Activated naive CD8-positive, alpha-beta T cell treated with anti-CD3 and anti-CD28 coated beads, Interleukin-2, amount 50 U/mL, for 24 hours (primary cell): ENCODE measurements around the gene OPN1SW.

Source experiments
- ATAC-seq: fragments of 150-1000 bp; cut with Tn5 transposase; one replicate; pipeline ENCODE4 v1.10.0; 2021
- DNase-seq: peaks from one replicate; pipeline ENCODE4 v3.0.0; 2021
- H3K27ac Mint-ChIP-seq: one replicate; pipeline ENCODE4 v1.8.0; 2021; ENCODE audit warnings: mild to moderate bottlenecking, mixed read lengths
- H3K27me3 Mint-ChIP-seq: one replicate; pipeline ENCODE4 v1.8.0; 2021; ENCODE audit warnings: mixed read lengths
- H3K36me3 Mint-ChIP-seq: one replicate; pipeline ENCODE4 v1.8.0; 2021; ENCODE audit warnings: low read depth, mixed read lengths
- H3K4me1 Mint-ChIP-seq: one replicate; pipeline ENCODE4 v1.8.0; 2021; ENCODE audit warnings: mixed read lengths
- H3K4me3 Mint-ChIP-seq: one replicate; pipeline ENCODE4 v1.8.0; 2021; ENCODE audit warnings: mild to moderate bottlenecking, moderate library complexity, mixed read lengths
- H3K9me3 Mint-ChIP-seq: one replicate; pipeline ENCODE4 v1.8.0; 2021; ENCODE audit warnings: mixed read lengths

OPN1SW gene, protein sequence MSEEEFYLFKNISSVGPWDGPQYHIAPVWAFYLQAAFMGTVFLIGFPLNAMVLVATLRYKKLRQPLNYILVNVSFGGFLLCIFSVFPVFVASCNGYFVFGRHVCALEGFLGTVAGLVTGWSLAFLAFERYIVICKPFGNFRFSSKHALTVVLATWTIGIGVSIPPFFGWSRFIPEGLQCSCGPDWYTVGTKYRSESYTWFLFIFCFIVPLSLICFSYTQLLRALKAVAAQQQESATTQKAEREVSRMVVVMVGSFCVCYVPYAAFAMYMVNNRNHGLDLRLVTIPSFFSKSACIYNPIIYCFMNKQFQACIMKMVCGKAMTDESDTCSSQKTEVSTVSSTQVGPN

DNA sequence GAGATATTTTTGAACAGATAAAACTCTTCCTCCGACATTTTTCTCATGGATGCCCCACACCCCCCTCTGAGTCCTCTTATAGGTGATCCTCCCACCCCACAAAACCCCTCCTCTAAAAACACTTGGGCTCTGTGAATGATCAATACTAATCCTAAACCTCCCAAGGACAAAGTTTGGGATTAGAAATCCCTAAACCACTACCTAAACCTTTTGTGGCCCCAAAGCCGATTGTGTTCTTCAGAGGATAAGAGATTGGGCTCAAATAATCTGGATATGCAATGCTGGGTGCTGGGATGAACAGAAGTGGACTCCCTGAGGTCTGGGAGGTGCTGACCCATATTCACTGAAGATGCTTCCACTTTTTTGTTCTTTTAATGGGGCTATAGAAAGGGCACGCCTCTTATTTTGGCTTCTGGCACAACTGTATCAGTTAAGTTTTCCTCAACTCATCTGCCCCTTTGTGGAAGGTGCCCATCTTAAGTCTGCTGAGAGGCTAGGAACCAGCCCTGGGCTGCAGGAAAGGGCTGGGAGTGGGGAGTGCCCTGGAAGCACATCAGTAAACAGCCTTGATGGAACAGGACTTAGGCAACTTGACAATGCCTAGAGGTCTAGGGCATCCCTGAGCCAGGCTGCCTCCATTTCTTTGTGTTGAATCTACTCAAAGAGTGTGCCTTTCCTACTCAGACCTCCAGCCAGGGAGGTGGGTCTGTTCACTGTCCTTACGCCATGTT lies at the start of gene OPN1SW:
OPN1SW (minus strand) TSS at position 51 of the 731 bp plus-strand sequence; CDS start at position 38, 13 bp downstream.
- Mint-ChIP-seq H3K4me3 (no peak within 1 kb of the TSS), H3K4me1 (peaks cover 20% of the 10 kb centered on the region), H3K27ac (no peak within 1 kb of the TSS), H3K36me3 (peaks cover 42% of the 10 kb centered on the region), H3K27me3 (no peaks in the 10 kb centered on the region), H3K9me3 (peaks cover 16% of the 10 kb centered on the region)
- ATAC-seq: no peak
- no peak for DNase-seq

DNA sequence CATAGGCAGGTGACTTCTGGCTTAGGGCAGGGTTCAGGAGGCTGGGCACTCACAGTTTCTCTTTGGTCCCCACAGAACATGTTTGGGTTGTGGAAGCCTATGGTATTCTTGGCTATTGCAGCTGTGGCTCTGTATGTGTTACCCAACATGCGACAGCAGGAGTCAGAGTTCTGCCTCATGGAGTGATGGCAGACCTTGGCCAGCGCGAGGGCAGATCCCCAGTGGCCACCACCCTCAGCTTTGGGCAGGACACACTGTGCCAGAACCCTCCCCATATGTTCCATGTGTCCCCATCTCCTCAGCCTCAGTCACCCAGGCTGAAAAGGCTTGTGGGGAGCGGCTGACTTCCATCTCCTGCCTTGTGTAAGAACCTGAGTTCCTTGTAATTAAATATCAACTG lies 46.1 kb upstream of the OPN1SW start:
- Mint-ChIP-seq H3K4me3 (no peak overlapping the region), H3K36me3 (no peaks in the 10 kb centered on the region), H3K4me1 (peaks cover 8% of the 10 kb centered on the region), H3K9me3 (no peaks in the 10 kb centered on the region), H3K27me3 (no peaks in the 10 kb centered on the region), H3K27ac (no peak overlapping the region)
- DNase-seq: no peak
- no peak for ATAC-seq

DNA sequence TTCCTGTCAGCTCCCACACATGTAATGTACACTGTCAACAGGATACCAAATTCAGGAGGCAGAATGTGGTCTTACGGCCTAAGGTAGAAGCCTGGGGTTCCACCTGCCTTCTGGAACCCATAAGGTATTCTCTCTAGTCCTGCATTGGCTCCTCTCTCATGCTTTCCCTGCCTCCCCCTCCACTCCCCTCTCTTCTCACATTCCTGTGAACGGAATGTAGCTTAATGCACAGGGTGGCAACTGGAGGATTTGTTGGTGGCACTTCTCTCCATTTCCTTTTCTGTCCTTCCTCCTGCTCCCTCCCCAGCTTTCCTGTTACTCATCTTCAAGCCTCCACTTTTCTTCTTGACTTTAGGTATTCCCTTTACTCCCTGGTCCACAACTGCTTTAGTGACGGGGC lies 43.1 kb upstream of the OPN1SW start:
- Mint-ChIP-seq H3K4me1 (peaks cover 8% of the 10 kb centered on the region), H3K4me3 (no peak overlapping the region), H3K9me3 (no peaks in the 10 kb centered on the region), H3K27ac (no peak overlapping the region), H3K36me3 (no peaks in the 10 kb centered on the region), H3K27me3 (no peaks in the 10 kb centered on the region)
- DNase-seq (no peak), ATAC-seq (no peak)

DNA sequence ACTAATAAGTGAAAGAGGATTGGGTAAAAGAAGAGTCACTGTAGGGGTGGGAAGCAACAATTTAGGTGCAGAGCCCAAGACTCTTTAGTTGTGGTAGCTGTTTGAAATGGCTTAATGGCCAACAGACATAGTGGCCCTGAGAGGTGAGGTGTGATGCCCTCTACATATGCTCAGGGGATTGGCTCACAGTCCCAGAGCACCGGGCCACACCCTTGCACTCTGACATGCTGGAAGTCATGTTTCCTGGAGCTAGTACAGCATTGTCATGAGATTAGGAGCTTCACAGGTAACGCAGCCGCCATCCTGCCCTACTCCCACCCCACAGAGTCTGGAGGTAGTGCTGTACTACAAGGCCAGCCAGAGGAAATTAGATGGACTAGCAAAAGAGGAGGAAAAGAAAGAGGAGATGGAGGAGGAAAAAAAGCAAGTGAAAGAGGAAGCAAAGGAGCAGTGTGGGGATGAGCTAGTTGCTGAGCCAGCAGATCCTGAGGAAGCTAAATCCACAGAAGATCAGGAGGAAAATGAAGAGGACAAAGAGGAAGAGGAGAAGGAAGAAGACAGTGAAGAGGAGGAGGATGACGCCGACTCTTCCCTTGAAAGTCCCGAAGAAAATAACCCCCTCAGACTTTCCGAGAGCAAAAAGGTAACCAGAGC lies 39.8 kb upstream of the OPN1SW start:
- no peaks in the 10 kb centered on the region for H3K27me3 Mint-ChIP-seq
- no peak overlapping the region for H3K4me3 Mint-ChIP-seq
- H3K27ac Mint-ChIP-seq: no peak overlapping the region
- H3K36me3 Mint-ChIP-seq: no peaks in the 10 kb centered on the region
- H3K4me1 Mint-ChIP-seq: peaks cover 7% of the 10 kb centered on the region
- H3K9me3 Mint-ChIP-seq: no peaks in the 10 kb centered on the region
- DNase-seq (no peak), ATAC-seq (no peak)

DNA sequence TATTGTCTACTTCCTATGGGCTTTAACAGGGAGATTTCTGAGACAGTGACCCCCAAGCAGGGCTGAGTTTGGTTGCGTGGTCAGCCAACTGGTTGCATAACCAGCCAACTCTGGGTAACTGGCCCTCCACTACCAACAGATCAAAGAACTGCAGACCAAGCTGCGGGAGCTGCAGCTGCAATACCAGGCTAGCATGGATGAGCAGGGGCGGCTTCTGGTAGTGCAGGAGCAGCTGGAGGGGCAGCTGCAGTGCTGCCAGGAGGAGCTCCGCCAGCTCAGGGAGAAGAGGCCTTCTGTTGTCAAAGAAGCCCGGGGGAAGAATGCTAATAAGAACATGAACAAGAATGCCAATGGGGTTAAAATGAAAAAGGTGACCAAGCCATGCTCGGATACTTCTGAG lies 38.9 kb upstream of the OPN1SW start:
- Mint-ChIP-seq H3K4me3 (no peak overlapping the region), H3K4me1 (no peaks in the 10 kb centered on the region), H3K27ac (no peak overlapping the region), H3K36me3 (no peaks in the 10 kb centered on the region), H3K9me3 (no peaks in the 10 kb centered on the region), H3K27me3 (no peaks in the 10 kb centered on the region)
- DNase-seq (no peak), ATAC-seq (no peak)

DNA sequence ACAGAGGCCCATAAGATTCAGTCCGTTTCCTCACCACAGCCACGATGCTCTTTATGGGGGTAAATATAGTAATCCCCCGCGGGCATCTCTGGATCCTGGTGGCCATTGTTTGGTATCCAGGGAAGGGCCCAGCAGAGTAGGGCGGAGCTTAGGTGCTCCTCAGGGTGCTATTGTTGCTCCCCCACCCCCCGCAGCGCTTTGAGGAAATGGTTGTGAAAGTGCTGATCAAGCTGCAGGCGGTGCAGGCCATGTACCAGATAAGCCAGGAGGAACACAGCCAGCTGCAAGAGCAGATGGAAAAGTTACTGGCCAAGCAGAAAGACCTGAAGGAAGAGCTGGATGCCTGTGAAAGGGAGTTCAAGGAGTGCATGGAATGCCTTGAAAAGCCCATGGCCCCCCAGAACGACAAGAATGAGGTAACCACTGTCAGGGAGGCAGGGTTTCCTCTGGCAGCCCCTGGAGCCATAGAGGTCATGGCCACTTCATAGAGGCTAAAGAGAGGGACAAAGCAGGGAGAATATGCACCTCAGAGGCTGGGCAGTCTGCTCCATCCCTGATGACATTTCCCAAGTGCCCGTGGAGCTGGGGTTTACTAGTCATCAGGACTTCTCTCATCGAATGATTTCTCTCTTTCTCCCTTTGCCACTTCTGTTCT lies 37.0 kb upstream of the OPN1SW start:
- Mint-ChIP-seq H3K4me3 (no peak overlapping the region), H3K4me1 (no peaks in the 10 kb centered on the region), H3K27ac (no peak overlapping the region), H3K27me3 (no peaks in the 10 kb centered on the region), H3K36me3 (no peaks in the 10 kb centered on the region), H3K9me3 (no peaks in the 10 kb centered on the region)
- ATAC-seq: no peak
- no peak for DNase-seq

DNA sequence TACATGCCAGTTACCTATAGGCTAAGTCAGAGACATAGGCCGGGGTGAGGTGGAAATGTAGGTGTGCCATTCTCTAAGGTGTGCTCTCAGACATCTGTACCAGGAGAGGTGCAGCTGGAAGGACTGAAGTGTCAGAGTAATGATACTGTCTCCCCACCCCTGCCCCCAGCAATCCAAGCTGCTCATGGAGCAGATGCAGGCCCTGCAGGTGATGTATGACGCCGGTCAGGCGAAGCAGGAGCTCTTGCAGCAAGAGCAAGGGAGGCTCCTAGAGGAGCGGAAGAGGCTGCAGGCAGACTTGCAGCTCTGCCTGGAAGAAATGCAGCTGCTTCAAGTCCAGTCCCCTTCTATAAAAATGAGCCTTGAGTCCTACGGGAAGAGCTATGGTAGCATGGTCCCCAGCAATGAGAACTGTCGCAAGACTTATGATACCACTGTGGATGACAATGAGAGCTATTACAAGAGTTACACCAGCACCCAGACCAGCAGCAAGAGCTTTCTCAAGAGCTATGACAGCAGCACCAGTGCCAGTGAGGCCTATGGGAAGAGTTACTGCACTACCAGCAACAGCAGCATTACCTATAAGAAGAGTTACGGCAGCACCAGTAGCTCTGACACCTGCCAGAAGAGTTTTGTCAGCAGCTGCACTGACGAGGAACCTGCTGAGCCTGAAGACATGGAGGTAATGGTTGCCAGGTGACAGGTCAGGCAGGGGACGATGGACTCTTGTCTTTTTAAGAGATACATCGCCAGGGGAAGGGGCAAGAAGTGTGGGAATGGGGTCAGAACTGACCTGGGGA lies 36.2 kb upstream of the OPN1SW start:
- H3K4me3 Mint-ChIP-seq: no peak overlapping the region
- no peak for DNase-seq

DNA sequence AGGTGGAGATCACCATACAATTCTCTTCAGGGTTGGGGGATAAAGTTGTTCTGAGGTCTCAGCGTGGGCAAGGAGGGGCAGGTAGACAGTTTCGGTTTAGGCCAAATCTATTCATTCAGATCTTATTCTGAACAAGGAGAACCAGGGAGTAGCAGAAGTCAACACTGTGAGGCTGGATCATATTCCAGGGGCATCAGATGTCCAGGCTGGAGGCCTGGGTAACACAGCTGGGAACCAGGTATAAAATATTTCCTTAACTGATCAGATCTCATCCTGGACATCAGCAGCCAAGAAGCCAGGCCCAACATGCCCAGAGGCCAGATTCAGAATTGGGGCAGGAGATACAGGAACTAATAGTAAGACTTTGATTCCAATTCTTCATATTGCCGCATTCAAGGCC lies 35.4 kb upstream of the OPN1SW start:
- H3K9me3 Mint-ChIP-seq: no peaks in the 10 kb centered on the region
- DNase-seq: no peak

More for the DNA sequence above, 36.2 kb upstream of the OPN1SW start:
- H3K27me3 Mint-ChIP-seq: no peaks in the 10 kb centered on the region
- H3K36me3 Mint-ChIP-seq: no peaks in the 10 kb centered on the region
- no peaks in the 10 kb centered on the region for H3K4me1 Mint-ChIP-seq
- H3K27ac Mint-ChIP-seq: no peak overlapping the region
- no peak for ATAC-seq
- H3K9me3 Mint-ChIP-seq: no peaks in the 10 kb centered on the region

DNA sequence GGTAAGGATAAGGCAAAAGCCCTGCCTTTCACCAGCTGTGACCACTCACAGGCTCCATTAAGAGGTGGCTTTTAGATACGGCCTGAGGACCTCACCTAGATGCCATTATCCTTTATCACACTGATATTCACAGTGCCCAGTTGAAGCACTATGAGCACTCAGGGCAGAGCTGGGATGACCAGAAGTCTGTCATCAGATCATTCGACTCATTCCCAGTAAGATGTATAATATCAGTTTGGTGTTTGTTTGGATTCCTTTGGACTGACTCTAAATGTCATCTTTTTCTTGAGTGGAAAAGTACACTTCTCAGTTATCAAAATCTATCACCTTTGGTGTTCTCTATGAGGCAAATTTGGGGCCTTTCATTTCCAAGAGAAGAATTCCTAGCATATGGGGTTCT lies 34.9 kb upstream of the OPN1SW start:
- DNase-seq (no peak), ATAC-seq (no peak)
- H3K36me3 Mint-ChIP-seq: no peaks in the 10 kb centered on the region
- H3K4me1 Mint-ChIP-seq: no peaks in the 10 kb centered on the region
- H3K27ac Mint-ChIP-seq: no peak overlapping the region
- H3K4me3 Mint-ChIP-seq: no peak overlapping the region
- no peaks in the 10 kb centered on the region for H3K27me3 Mint-ChIP-seq
- no peaks in the 10 kb centered on the region for H3K9me3 Mint-ChIP-seq

More for the DNA sequence above, 35.4 kb upstream of the OPN1SW start:
- Mint-ChIP-seq H3K4me1 (no peaks in the 10 kb centered on the region), H3K36me3 (no peaks in the 10 kb centered on the region), H3K4me3 (no peak overlapping the region), H3K27ac (no peak overlapping the region), H3K27me3 (no peaks in the 10 kb centered on the region)
- no peak for ATAC-seq

DNA sequence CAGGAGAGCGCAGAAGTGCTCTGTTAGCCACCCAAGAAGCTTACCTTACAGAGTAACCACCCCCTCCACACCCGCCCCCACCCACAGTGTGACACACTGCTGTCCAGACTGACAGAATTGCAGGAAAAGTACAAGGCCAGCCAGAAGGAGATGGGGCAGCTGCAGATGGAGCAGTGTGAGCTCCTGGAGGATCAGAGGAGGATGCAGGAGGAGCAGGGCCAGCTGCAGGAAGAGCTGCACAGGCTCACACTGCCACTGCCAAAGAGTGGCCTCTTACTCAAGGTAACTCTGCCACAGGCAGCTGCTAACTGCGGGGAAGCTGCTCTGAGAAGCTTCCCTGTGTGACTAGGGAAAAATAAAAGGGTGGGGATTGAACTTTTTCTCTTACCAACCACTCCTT lies 33.8 kb upstream of the OPN1SW start:
- Mint-ChIP-seq H3K4me1 (no peaks in the 10 kb centered on the region), H3K27me3 (no peaks in the 10 kb centered on the region), H3K9me3 (no peaks in the 10 kb centered on the region), H3K4me3 (no peak overlapping the region), H3K36me3 (no peaks in the 10 kb centered on the region), H3K27ac (no peak overlapping the region)
- DNase-seq (no peak), ATAC-seq (no peak)

DNA sequence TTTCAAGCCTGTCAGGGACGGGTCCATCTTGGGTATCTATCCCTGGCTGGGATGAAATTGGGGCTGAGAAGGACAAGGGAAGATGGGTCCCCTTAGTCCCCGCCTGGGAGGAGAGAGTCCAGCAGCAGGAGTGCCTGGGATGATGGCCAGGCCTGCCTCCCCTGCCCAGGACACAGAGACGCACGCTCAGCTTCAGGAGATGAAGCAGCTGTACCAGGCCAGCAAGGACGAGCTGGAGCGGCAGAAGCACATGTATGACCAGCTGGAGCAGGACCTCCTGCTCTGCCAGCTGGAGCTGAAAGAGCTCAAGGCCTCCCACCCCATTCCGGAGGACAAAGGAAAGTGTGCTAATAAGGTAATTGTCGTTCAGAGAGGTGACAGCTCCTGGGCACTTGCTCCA lies 31.6 kb upstream of the OPN1SW start:
- H3K27ac Mint-ChIP-seq: no peak overlapping the region
- no peaks in the 10 kb centered on the region for H3K9me3 Mint-ChIP-seq
- no peak overlapping the region for H3K4me3 Mint-ChIP-seq
- H3K36me3 Mint-ChIP-seq: no peaks in the 10 kb centered on the region
- H3K4me1 Mint-ChIP-seq: no peaks in the 10 kb centered on the region
- H3K27me3 Mint-ChIP-seq: no peaks in the 10 kb centered on the region
- no peak for DNase-seq
- no peak for ATAC-seq

DNA sequence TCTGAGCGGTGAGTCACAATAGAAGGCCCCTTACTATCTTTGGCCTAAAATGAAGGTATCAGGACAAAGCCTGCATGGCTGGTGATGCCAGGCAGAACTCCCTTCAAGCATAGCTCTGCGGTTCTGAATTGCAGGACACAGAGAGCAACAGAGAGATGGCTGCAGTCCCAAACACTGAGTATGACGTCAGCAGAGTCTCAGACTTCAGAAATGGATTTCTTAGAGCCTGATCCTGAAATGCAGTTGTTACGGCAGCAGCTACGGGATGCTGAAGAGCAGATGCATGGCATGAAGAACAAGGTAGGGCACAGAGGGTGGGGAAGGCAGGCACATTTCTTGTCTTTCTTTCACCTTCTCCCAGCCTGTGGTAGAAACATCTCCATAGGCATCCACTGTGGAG lies 29.6 kb upstream of the OPN1SW start:
- H3K4me1 Mint-ChIP-seq: no peaks in the 10 kb centered on the region
- no peak overlapping the region for H3K4me3 Mint-ChIP-seq
- H3K36me3 Mint-ChIP-seq: no peaks in the 10 kb centered on the region
- no peak for ATAC-seq
- H3K27ac Mint-ChIP-seq: no peak overlapping the region
- DNase-seq: no peak
- no peaks in the 10 kb centered on the region for H3K27me3 Mint-ChIP-seq
- no peaks in the 10 kb centered on the region for H3K9me3 Mint-ChIP-seq

DNA sequence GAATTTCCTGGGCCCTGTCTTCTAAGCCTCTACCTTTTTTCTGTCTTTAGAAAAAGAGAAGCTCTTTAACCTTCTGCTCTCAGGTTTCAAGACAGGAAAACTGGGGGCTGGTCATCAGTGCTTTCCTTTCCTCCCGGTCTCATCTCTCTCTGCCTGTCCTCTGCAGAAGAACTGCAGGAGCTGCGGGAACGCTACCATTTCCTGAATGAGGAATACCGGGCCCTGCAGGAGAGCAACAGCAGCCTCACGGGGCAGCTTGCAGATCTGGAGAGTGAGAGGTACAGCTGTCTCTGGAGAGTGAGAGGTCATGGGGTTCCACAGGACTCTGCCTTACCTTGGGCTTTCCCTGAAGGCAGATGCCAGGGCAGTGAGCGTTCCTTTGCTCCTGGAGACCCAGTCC lies 28.9 kb upstream of the OPN1SW start:
- H3K36me3 Mint-ChIP-seq: no peaks in the 10 kb centered on the region
- no peaks in the 10 kb centered on the region for H3K27me3 Mint-ChIP-seq
- no peak overlapping the region for H3K27ac Mint-ChIP-seq
- H3K4me3 Mint-ChIP-seq: no peak overlapping the region
- DNase-seq (no peak), ATAC-seq (no peak)
- no peaks in the 10 kb centered on the region for H3K4me1 Mint-ChIP-seq
- no peaks in the 10 kb centered on the region for H3K9me3 Mint-ChIP-seq
